CD1c-positive myeloid dendritic cell (primary cell): Measurements from ENCODE around the gene C5orf46.
"Not testable (repeated sequence)": the region's sequence is repeated elsewhere in the genome, so short reads cannot be mapped to it uniquely, and the experiment has no call there.

Experiments used
- DNase-seq: peaks from one replicate; pipeline ENCODE4 v3.0.0-alpha.2; 2016; ENCODE audit errors: extremely low spot score

Gene C5orf46

DNA sequence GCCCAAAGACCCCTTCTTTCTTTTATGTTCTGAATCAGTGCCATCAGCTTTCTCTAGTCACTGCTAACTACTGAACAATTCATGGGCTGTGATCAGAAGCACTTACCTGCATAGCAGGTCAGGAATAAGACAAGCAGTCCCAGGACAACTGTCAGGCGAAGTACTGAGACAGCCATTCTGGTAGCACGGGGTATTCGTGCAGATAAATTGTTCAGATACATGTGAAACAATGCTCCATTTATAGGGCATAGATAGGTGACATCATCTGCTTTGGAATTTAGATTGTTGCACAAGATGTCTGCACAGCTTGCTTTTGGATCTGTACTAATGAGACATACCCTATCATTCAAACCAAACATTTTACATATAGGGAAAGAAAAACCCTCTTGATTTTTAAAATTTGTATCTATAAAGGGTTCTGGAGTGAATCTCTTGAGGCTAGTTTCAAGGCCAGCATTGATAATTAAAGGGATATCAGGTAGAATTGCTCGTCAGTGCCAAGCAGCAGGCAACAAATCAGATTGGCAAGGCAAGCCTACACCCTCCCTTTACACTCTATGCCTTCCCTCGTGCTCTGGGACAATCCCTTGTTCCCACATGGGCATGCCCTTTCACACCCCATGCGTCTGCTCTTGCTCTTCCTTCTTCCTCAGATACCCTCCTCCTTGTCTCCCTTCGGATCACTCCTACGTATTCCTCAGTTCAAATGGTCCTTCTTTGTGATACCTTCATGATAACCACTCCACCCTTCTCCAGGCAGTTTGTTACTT is at the start of gene C5orf46:
Gene C5orf46, minus strand, starts transcription at position 213 of the 770 bp plus-strand sequence. Its CDS starts 37 bp downstream, at position 176.
- DNase-seq = no peak

DNA sequence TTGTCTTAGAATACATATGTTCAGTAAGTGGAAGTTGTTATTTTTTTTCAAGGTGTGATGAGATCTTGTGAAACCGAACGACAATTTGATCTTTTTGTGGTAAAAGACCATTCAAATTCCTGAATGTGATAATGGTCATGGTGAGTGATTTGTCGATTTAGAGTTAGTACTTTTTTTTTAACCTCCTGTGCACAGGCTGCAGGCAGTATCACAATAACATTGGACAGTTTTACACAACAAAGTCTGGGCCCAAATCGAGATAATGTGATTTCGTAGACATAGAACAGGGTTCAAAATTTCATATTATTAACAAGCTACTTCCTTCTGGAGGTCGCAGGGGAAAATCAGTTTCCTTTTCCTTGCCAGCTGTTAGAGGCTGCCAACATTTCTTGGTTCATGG is 48.6 kb upstream of the C5orf46 start:
- DNase-seq = no peak

DNA sequence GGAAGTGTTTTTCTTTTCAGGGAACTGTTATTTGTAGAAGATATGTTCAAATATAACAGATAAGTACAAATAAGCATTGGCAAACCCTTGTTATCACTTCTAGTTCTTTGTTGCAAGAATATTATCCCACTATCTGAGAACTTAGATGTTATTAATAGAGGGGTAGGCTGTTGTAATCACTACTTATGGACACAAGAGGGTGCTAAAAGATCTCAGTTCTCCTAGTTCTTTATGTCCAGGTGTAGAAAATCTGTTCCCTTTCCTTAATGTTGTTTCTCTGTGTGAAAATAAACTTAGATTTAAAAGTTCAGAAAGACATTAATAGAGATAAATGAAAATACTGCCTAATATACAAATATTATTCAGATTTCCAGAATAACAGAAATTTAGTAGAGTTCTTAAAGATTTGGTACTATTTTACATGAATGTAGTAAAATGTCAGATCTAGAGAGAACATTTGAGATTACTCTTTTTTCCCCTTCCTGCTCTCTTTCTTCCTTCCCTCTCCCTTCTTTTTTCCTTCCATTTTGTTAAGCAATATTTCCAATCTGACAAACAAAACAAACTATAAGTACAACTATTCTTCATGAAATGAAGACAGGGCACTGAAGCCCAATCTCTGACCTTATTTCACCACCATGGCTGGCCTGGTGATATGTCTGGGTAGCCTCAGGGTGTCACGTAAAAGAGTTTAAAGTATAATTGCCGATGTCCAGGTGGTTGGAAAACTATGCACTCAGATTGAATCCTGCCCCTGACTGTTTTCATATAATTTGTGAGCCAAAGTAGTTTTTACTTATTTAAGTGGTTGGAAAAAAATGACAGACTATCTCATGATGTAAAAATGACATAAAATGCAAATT is 43.6 kb upstream of the C5orf46 start:
- DNase-seq = peak; percentile 40

DNA sequence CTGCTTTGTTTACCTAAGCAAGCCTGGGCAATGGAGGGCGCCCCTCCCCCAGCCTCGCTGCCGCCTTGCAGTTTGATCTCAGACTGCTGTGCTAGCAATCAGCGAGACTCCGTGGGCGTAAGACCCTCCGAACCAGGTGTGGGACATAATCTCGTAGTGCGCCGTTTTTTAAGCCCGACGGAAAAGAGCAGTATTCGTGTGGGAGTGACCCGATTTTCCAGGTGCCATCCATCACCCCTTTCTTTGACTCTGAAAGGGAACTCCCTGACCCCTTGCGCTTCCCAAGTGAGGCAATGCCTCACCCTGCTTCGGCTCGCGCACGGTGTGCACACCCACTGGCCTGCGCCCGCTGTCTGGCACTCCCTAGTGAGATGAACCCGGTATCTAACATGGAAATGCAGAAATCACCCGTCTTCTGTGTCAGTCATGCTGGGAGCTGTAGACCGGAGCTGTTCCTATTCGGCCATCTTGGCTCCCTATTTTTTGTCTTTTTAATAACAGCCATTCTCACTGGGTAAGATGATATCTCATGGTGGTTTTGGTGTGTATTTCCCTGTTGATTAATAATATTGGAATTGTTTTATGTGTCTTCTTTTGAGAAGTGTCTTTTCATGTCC is 40.4 kb upstream of the C5orf46 start:
- not testable (repeated sequence) for DNase-seq

DNA sequence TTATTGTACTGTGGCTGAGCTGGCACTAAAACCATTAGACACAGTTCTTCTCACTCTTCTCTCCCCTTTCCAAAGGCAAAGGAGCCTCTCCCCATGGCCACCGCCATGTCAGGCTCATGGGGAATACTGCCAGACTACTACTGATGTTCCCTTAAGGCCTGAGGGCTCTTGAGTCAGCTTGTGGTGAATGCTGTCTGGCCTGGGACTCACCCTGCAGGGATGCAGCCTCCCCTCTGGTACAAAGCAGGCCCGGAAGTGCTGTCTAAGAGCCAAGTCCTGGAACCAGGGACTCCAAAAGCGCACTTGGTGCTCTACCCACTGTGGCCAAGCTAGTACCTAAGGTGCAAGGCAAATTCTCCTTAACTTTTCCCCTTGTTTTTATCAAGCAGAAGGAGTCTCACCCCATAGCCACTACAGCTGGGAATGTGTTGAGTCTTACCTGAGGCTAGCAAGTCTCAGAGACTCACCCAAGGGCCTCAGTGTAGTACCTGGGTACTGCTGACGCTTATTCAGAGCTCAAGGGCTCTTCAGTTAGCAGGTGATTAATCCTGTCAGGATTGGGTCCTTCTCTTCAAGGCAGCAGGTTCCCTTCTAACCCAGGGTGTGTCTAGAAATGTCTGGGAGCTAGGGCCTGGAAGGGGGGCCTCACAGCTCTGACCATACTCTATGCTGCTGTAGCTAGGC is 33.2 kb upstream of the C5orf46 start:
- DNase-seq = no peak

DNA sequence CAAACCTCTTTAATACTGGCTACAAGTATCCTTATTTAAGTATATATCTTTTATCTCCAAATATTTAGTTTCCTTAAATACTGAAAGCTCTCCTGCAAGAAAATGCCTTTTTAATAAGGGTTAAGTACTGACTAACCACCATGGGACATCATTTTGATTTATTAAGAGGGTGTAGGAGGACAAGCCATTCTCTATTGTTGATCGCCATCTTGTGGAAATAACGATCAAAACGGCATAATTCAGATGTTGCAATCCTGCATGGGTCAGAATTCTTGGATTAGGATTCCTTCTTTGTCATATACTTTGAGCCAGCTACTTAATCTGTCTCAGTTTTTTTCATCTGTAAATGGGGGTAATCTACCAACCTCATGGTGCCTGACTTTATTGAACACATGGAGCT is 28.7 kb upstream of the C5orf46 start:
- DNase-seq = peak; percentile 69

DNA sequence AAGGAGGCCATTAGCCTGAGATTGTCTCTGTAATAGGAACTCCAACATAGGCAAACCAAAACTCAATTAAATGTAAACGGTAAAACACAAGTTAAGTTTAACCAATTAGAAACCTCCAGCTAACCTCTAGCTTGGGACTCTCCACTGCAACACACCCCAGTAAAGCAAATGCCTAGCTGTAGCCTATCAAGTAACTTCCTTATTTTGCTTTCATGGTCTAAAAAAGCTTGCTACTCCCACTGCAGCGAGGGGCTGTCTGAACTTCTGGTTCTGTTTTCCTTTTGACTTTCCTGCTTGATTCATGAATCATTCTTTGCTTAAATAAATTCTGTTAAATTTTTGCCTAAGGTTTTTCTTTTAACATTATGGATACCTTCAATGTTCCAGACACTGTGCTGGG is 24.4 kb upstream of the C5orf46 start:
- DNase-seq = peak; percentile 63

DNA sequence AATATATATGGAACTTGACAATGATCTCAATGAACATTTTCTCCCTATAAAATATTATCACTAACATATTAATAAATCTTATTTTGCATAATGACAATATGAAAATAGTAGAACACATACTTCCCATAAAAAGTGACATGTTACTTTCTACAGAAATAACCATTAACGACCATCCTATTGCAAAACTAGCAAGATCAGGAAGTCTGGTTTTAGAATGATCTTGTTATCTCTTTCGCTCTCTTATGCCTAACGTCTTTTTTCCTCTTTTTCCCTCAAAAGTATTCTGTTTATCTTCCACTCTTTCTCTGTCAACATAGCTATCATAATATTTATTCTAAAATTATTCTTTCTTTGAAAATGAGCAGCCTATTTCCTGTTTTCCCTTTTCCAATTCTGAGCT is 21.6 kb upstream of the C5orf46 start:
- peak; percentile 38 for DNase-seq

DNA sequence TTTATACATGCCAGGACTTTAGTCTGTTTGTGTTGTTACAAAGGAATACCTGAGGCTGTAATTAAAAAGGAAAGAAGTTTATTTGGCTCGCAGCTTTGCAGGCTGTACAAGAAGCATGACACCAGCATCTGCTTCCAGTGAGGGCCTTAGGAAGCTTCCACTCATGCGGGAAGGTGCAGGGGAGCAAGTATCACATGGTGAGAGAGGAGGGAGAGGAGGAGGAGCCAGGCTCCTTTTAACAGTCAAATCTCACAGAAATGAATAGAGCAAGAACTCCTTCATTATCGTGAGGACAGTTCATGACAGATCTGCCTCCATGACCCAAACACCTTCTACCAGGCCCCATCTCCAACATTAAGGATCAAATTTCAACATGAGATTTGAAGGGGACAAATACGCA is 18.7 kb upstream of the C5orf46 start:
- DNase-seq = no peak

DNA sequence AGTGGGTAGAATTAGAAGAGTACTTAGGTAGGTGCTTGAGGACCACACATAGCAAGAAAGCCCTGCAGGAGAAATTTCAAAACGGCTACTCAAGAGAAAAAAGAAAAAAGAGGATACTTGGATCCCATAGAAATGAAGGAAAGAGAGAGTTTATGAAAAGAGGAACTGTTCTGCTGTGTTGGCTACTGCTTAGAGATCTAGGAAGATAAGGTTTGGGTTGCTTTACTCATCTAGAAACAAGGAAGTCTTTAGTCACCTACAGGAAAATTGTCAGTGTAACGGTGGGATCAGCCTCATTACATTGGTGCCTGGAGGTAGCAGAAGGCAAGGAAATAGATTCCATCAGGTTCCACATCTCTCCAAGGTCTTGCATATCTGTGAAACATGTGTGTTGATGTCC is 14.8 kb upstream of the C5orf46 start:
- DNase-seq = peak; percentile 12

DNA sequence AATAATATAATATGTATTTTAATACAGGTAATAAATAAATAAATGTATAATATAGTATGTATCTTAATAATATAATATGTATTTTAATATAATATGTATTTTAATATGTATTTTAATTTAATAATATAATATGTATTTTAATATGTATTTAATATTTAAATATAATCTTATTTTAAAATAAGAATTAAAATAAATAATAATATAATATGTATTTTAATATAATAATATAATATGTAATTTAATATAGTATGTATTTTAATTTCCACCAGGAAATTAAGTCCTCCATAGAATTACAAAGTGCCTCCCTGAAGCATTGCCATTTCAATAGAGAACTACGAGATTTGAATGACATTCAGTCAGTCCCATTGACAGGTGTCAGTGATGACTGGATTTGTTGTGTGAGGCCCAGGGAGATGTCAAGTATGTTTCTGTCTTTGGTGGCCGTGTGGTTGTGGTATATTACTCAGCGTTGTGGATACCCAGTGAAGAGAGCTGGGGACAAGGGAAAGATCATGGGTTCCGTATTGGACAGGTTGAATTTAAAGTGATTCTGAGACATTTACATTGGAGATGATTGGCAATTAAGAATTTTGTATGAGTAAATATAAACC is 14.2 kb upstream of the C5orf46 start:
- DNase-seq = no peak

DNA sequence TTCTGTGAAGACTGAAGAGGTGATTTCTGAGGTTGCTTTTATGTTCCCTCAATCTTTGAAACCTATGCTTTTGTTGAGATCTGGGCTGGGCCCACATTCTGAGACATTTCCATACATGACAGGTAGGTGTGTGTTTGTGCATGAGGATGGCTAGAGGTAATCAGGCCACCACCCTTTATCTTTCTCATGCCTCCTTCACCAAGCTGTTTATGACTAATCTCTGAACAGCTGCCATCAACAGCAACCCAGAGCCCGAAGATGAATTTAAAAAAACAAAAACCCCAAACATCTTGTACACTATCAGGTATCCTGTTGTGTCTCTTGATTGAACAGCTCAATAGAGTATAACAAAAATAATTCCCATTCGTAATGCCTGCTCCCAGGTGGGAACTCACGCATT is 12.6 kb upstream of the C5orf46 start:
- no peak for DNase-seq

DNA sequence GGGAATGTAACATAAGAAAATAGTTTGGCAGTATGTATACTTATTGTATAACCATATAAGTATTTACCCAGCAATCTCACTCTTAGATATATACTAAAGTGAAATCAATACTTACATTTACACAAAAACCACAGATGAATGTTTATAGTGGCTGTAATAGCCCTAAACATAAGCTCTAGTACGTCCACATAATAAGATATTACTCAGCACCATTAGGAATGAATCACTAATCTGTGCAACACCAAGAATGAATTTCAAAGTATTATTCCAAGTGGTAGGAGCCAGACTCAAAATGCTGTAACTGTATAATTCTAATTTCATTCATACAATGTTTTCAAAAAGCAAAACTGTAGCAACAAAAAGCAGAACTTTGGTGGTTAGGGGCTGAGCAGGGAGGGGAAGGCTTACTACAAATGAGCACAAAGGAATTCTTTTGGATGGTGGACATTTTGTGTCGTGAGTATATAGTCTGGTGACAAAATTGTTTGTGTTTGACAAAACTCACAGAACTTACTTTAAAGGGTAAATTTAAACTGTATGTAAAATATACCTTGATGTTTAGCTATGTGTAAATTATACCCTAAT is 11.9 kb upstream of the C5orf46 start:
- no peak for DNase-seq

DNA sequence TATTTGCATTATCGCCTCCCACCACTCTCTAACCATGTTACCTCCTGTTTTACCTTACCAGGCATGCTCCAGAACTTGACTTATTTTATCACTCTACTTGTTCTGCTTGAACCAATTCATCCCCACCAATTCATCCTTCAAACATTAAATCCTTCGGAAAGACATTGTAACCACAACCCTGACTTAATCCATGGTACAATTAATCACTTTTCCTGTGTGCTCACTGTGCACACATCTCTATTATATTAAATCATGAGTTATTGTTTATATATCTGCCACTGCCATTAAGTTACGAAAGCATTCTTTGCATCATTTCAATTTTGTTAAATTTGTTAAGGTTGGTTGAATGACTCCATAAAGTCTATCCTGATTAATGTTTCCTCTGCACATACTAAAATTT is 7.4 kb upstream of the C5orf46 start:
- no peak for DNase-seq

DNA sequence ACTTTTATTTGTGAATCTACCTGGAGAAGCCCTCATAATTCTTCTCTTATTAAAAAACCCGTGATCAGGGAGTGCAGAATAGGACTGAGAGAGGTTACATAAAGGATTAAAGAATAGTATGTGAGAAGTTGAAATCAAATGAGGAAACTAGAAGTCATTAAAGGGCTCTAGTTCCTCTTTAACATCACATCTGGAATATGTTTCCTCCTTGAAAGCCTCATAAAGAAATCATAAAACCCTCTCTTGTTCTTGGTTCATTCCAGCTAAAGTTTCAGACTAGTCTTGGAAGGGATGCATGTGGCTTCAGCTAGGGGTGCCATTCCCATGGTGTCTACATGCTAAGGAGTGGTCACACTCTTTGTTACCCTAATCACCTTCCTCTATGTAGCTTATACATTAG is 5.7 kb upstream of the C5orf46 start:
- DNase-seq = peak; percentile 47

DNA sequence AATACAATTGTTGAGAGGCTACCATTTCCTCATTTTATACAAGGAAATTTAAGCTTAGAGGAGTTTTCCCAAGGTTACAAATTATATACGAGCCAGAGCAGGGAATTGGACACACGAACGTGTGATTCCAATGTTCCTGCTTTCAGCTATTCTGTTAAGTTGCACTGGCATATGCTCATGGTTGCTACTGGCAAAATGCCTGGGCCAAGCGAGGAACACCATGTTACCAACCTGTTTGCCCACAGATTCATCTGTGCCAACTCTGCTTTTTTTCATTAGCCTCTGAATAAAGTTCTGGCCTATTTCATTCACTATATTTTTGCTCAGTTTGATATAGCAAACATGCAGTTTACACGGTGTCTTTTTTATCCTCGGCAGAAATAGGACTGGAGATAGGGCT is 5.1 kb upstream of the C5orf46 start:
- no peak for DNase-seq

DNA sequence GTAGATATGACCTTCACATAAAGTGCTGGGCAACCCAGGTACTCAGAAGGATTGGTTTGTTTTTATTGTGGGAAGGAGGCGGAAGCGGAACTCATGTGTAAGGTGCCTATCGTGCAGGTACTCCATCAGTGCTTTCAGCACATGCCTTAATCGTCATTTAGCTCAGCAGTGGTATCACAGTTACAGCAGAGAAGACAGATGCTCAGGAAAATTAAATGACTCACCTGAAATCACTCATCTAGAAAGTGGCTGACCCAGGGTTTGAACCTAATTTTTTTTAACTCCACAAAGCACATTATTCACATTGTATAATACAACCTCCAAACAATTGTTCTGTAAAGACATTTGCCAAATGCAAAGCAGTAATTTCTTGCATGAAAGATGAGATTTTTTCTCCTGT is 2.2 kb downstream of the C5orf46 start:
- no peak for DNase-seq

DNA sequence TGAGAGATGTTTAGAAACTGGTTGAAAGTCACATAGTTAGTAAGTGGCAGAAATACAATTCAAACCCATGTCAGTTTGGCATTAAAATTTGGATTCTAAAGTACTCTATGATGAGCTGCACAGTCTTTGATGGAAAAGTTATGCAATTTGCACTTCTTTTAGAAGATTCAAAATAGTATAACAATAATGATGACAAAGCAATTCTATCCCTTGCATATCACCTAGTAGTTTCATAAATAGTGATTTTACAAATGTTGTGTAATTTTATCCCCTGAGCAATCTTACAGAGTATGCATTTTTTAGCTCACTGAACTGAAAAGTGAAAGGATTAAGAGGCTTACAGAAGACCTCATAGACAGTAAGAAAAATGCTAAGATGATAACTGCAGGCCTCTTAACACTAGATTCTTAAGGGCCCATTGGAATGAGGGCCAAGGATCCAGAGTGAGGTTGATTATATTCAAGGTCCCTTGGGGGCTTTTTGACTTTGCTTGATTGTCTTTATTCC is 3.7 kb downstream of the C5orf46 start:
- DNase-seq = no peak

DNA sequence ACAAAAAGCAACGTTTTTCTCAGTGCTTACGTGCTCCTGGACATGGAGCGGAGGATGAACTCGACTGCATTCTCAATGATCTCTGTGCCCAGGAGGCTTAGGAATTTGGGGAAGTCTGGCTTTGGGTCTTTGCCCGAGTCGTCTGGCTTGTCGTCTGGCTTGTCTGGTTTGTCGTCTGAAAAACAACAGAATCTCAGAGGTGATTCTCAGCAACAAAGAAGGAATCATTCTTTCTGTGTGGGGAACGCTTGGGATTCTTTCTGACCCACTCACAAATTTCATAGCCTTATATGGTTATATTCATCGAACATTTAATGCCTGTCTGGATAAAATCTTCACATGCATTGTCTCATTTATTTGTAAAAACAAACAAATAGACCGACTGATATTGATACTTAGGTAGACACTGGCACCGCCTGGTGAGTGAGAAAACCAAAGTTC is 4.7 kb downstream of the C5orf46 start:
- DNase-seq = no peak

DNA sequence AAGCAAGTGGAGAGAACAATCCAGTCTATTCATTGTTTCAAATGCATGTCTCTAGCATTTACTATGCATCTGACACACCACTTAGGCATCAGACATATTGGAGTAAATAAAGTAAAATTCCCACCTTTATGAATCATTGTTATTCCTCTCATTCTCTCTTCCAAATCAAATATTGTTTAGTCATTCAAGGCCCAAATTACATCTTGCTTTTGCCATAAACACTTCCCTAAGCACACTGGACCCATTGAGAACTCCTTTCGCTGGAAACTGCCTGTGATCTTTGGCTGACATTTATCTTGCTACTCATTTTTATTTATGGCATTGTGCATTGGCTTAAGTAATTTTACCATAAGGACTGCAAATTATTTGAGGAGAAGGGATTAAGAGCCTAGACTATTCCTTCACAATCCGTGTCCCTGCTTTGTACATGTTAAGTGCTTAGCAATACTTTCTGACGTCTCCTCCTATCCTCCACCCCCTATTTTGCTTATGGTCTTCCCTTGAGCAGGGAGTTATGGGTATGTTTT is 7.4 kb downstream of the C5orf46 start:
- DNase-seq = no peak

DNA sequence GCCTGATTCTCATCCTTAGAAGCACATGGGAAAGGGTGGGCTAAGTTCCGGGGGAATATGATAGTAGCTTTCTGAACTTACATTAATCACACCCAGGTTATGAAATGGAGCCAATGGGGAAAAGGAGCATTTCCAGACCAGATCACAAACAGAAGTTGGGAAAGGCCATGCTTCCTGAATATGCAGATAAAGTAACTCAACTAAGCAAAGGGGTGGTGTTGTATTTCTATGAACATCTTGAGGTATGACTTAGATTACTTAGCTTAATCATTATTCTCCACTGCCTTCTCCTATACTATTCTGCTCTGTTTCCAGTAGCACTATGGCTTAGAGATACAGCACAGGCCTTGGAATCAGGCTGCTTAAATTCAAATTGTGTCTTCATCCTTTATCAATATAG is 10.5 kb downstream of the C5orf46 start:
- DNase-seq = no peak
